Endothelial cell of umbilical vein (primary cell): ENCODE data around the gene EFCAB8. TPM values are rescaled to one million over a fixed set of nuclear protein-coding genes. Genes with fewer than 3 reads are reported as not detected.
"Not testable (repeated sequence)": the region's sequence is repeated elsewhere in the genome, so short reads cannot be mapped to it uniquely, and the experiment has no call there.

Source experiments
- BruUV-seq: library from RNA; stranded (reverse); fragments of 400-500 nt; replicated peaks from 2 replicates; lab custom pipeline; 2021; lab: Mats Ljungman, UMichigan
- CTCF ChIA-PET: fragments of 300-600, 350-600 bp; sonication (Branson Sonifier 250); formaldehyde crosslinking; loops from one replicate; lab custom pipeline; 2021; ENCODE audit warnings: antibody characterized with exemption, inconsistent platforms; lab: Charles Lee
- POLR2A ChIA-PET: fragments of 300-600, 350-600 bp; sonication (Branson Sonifier 250); formaldehyde crosslinking; loops from one replicate; lab custom pipeline; 2021; ENCODE audit warnings: antibody characterized with exemption, inconsistent platforms; lab: Charles Lee
- DNase-seq: peaks from one replicate; pipeline ENCODE4 v3.0.0-alpha.2; 2011; ENCODE audit warnings: low read depth, low spot score
- FAIRE-seq: peaks from 2 replicates; lab custom pipeline; 2011; peaks lifted over from hg19 to GRCh38; lab: Jason Lieb, UNC
- H2AFZ ChIP-seq: 2 replicates; pipeline ENCODE4 v1.6.0; 2012; ENCODE audit warnings: low read depth, low read length, control low read depth, inconsistent platforms
- H3K27ac ChIP-seq: 2 replicates; pipeline ENCODE4 v1.5.1; 2011; ENCODE audit warnings: low read depth, mild to moderate bottlenecking, control low read depth, low read length, moderate library complexity; ENCODE audit not compliant: insufficient read depth
- H3K27me3 ChIP-seq, 2 experiments: 2 replicates each; pipeline versions ENCODE4 v1.6.0 to v1.6.1; 2011; ENCODE audit warnings: low read length in 2 of 2, mixed read lengths in 1 of 2; ENCODE audit not compliant: control insufficient read depth in 2 of 2, insufficient read depth in 2 of 2
- H3K36me3 ChIP-seq, 2 experiments: 2 replicates in 1 of 2; 3 replicates in 1 of 2; pipeline ENCODE4 v1.5.1; 2011; ENCODE audit warnings: low read length in 2 of 2, mild to moderate bottlenecking in 1 of 2, moderate library complexity in 1 of 2; ENCODE audit not compliant: control insufficient read depth in 2 of 2, insufficient read depth in 2 of 2; ENCODE audit errors: extremely low read depth in 1 of 2
- H3K4me1 ChIP-seq: 3 replicates; pipeline ENCODE4 v1.5.1; 2011; ENCODE audit warnings: mild to moderate bottlenecking, low read length; ENCODE audit not compliant: control insufficient read depth, insufficient read depth; ENCODE audit errors: extremely low read depth
- H3K4me2 ChIP-seq: 2 replicates; pipeline ENCODE4 v1.6.1; 2011; ENCODE audit warnings: low read length, control low read depth, mixed read lengths; ENCODE audit not compliant: insufficient read depth
- H3K4me3 ChIP-seq, 3 experiments: fragments of 200-600 bp in 1 of 3; sonication (generic), shearing (Covaris generic) in 1 of 3; replicated peaks in 1 of 3; 2 replicates each; pipeline ENCODE4 v1.5.1; 2011 to 2016; ENCODE audit warnings: control low read depth in 3 of 3, low read length in 3 of 3, mild to moderate bottlenecking in 2 of 3, inconsistent platforms in 1 of 3, low read depth in 1 of 3, moderate library complexity in 1 of 3; ENCODE audit not compliant: insufficient read depth in 1 of 3
- H3K79me2 ChIP-seq: 2 replicates; pipeline ENCODE4 v1.6.0; 2012; ENCODE audit warnings: low read length, inconsistent platforms; ENCODE audit not compliant: control insufficient read depth, insufficient read depth
- H3K9ac ChIP-seq: replicated peaks from 2 replicates; pipeline ENCODE3; 2011; ENCODE audit warnings: low read length, control low read depth; ENCODE audit not compliant: insufficient read depth; ENCODE audit errors: extremely low read depth
- H3K9me1 ChIP-seq: replicated peaks from 3 replicates; pipeline ENCODE4 v1.6.0; 2011; ENCODE audit warnings: mild to moderate bottlenecking, low read length; ENCODE audit not compliant: control insufficient read depth, insufficient read depth; ENCODE audit errors: extremely low read depth
- H3K9me3 ChIP-seq: replicated peaks from 2 replicates; pipeline ENCODE4 v1.5.1; 2012; ENCODE audit warnings: low read length, inconsistent platforms; ENCODE audit not compliant: control insufficient read depth, insufficient read depth
- H4K20me1 ChIP-seq: replicated peaks from 2 replicates; pipeline ENCODE3; 2011; ENCODE audit warnings: mild to moderate bottlenecking, low read length; ENCODE audit not compliant: control insufficient read depth, insufficient read depth; ENCODE audit errors: extremely low read depth
- CTCF ChIP-seq, 2 donors: IDR thresholded peaks; 1 replicate in 1 of 2; 2 replicates in 1 of 2; pipeline ENCODE4 v1.5.1; 2011; ENCODE audit warnings: low read length in 2 of 2, mild to moderate bottlenecking in 2 of 2, moderate library complexity in 2 of 2, control low read depth in 1 of 2, inconsistent platforms in 1 of 2, low read depth in 1 of 2; ENCODE audit not compliant: insufficient read depth in 1 of 2; ENCODE audit errors: extremely low read depth in 1 of 2
- EZH2 ChIP-seq: IDR thresholded peaks from 2 replicates; pipeline ENCODE4 v1.6.1; 2012; ENCODE audit warnings: borderline replicate concordance, low read depth, mild to moderate bottlenecking, moderate library complexity, low read length, inconsistent platforms; ENCODE audit not compliant: severe bottlenecking
- FOS ChIP-seq: IDR thresholded peaks from 2 replicates; pipeline ENCODE4 v1.6.1; 2011; ENCODE audit warnings: mild to moderate bottlenecking, low read length, moderate library complexity, borderline replicate concordance; ENCODE audit not compliant: insufficient read depth
- GATA2 ChIP-seq: IDR thresholded peaks from 2 replicates; pipeline ENCODE4 v1.7.0; 2011; ENCODE audit warnings: low read depth, mild to moderate bottlenecking, moderate library complexity, mixed read lengths, low read length; ENCODE audit not compliant: insufficient read length, insufficient read depth
- JUN ChIP-seq: IDR thresholded peaks from 2 replicates; pipeline ENCODE4 v1.6.1; 2011; ENCODE audit warnings: borderline replicate concordance, low read depth; ENCODE audit not compliant: insufficient read length, insufficient read depth
- MAX ChIP-seq: IDR thresholded peaks from 2 replicates; pipeline ENCODE4 v1.6.1; 2011; ENCODE audit not compliant: insufficient read depth, insufficient read length
- MYC ChIP-seq: IDR thresholded peaks from one replicate; pipeline ENCODE4 v1.6.1; 2011; ENCODE audit warnings: mild to moderate bottlenecking, low read depth, low read length
- POLR2A ChIP-seq: IDR thresholded peaks from 2 replicates; pipeline ENCODE4 v1.6.1; 2012; ENCODE audit warnings: low read depth, mild to moderate bottlenecking, control low read depth, low read length
- POLR2AphosphoS5 ChIP-seq: IDR thresholded peaks from 2 replicates; pipeline ENCODE4 v1.6.1; 2012; ENCODE audit warnings: low read depth, mild to moderate bottlenecking, control low read depth, low read length, moderate library complexity; ENCODE audit not compliant: insufficient read depth
- dilution Hi-C: fragments of 300-500 bp; cut with MboI; formaldehyde crosslinking; loops from one replicate; pipeline ENCODE4 v1.15.0; 2019; ENCODE audit warnings: low sequenced_read_pairs; ENCODE audit not compliant: extremely low pct_ligation_motif_present
- intact Hi-C: fragments of 100-400 bp; cut with micrococcal nuclease; formaldehyde crosslinking; loops from one replicate; pipeline ENCODE4 v1.10.0; 2022
- polyA plus RNA-seq, 4 experiments: library from polyadenylated mRNA; depleted of rRNA in 3 of 4; stranded (reverse) in 3 of 4; unstranded in 1 of 4; fragments of >200 nt; gene quantifications; 2 replicates each; pipeline versions ENCODE4 v1.2.1 to v1.2.3, GENCODE V29; 2011 to 2012; ENCODE audit warnings: missing spikeins in 1 of 4
- total RNA-seq: library from RNA; stranded (reverse); gene quantifications from 2 replicates; pipeline ENCODE4 v1.2.3, GENCODE V29; 2021

The EFCAB8 gene
- total and polyA plus RNA-seq, 2 donors (not counting 3 experiments of a cell fraction or from before 2014, with no cell fraction given), result 0.01 to 0.31 TPM

- no peak overlapping the region for H3K4me3 ChIP-seq
- TF ChIP-seq CTCF (IDR thresholded peaks at IDR 0.05; ENCODE audit: extremely low read depth in 1 of 2, insufficient read depth in 1 of 2, low read depth in 1 of 2, low read length in 2 of 2) (no peak), POLR2AphosphoS5 (no peak), MAX (no peak), EZH2 (no peak), POLR2A (no peak), JUN (no peak), FOS (no peak), GATA2 (no peak), MYC (no peak)
- H3K9me3 ChIP-seq, result no peaks in the 10 kb centered on the region
- H3K27me3 ChIP-seq, result peaks cover 1 to 5% of the 10 kb centered on the region in 2 experiments
- no peak overlapping the region for H3K4me2 ChIP-seq
- H3K4me1 ChIP-seq, result no peaks in the 10 kb centered on the region
- H3K9ac ChIP-seq, result no peak overlapping the region
- H3K27ac ChIP-seq, result no peak overlapping the region
- no peaks in the 10 kb centered on the region for H3K79me2 ChIP-seq
- FAIRE-seq (no peak), DNase-seq (no peak)
- no peak overlapping the region for H2AFZ ChIP-seq
- CTCF ChIA-PET, result interaction anchor here (1.1 kb wide), 1 partner anchor 11 kb away, joined by 3 read pairs; no protein-coding TSS in a partner anchor
- no peaks in the 10 kb centered on the region for H3K36me3 ChIP-seq
- no peaks in the 10 kb centered on the region for H4K20me1 ChIP-seq
- no peaks in the 10 kb centered on the region for H3K9me1 ChIP-seq
- dilution Hi-C loops (no loop called here), intact Hi-C loops (no loop called here)
- POLR2A ChIA-PET, result no interaction called here
- BruUV-seq, result no TSS peak
Observed at GRCh38 chr20:32962053-32962452, 103.3 kb downstream of the EFCAB8 start.

- DNase-seq, dilution Hi-C loops, H3K27me3 ChIP-seq, FAIRE-seq, H3K79me2 ChIP-seq, intact Hi-C loops, H3K4me1 ChIP-seq, H3K9me1 ChIP-seq, H3K27ac ChIP-seq, H3K9me3 ChIP-seq, H2AFZ ChIP-seq, POLR2A ChIA-PET, H4K20me1 ChIP-seq, H3K4me3 ChIP-seq, H3K4me2 ChIP-seq, BruUV-seq, H3K36me3 ChIP-seq, H3K9ac ChIP-seq: not testable (repeated sequence)
- CTCF ChIA-PET, result interaction anchor here (1.1 kb wide), 1 partner anchor 11 kb away, joined by 3 read pairs; no protein-coding TSS in a partner anchor
Observed at GRCh38 chr20:32962646-32963045, 103.9 kb downstream of the EFCAB8 start.
